DOHH2 (cell line): Measurements from ENCODE around the gene FMR1.

Experiments used
- H3F3A ChIP-seq: fragments of 200-600 bp; sonication (generic), shearing (Covaris generic); 2 replicates; pipeline ENCODE4 v1.6.0; 2016; ENCODE audit warnings: antibody characterized with exemption, mild to moderate bottlenecking; ENCODE audit not compliant: control insufficient read depth, insufficient read depth
- H3K27ac ChIP-seq: fragments of 200-600 bp; sonication (generic); 2 replicates; pipeline ENCODE4 v1.5.1; 2014; ENCODE audit warnings: low read depth, mild to moderate bottlenecking, low read length, moderate library complexity
- H3K27me3 ChIP-seq: fragments of 200-600 bp; sonication (generic); 2 replicates; pipeline ENCODE4 v1.6.1; 2014; ENCODE audit warnings: mild to moderate bottlenecking, low read length, mixed read lengths; ENCODE audit not compliant: control insufficient read depth
- H3K36me3 ChIP-seq: fragments of 200-600 bp; sonication (generic); 2 replicates; pipeline ENCODE4 v1.6.1; 2014; ENCODE audit warnings: mild to moderate bottlenecking, low read length, moderate library complexity, mixed read lengths; ENCODE audit not compliant: control insufficient read depth
- H3K4me1 ChIP-seq: fragments of 200-600 bp; sonication (generic); 2 replicates; pipeline ENCODE4 v1.6.1; 2014; ENCODE audit warnings: mild to moderate bottlenecking, low read length, mixed read lengths; ENCODE audit not compliant: control insufficient read depth
- H3K4me2 ChIP-seq: fragments of 200-600 bp; sonication (generic); 2 replicates; pipeline ENCODE4 v1.6.0; 2014; ENCODE audit warnings: mild to moderate bottlenecking, low read length, moderate library complexity
- H3K4me3 ChIP-seq: fragments of 200-600 bp; sonication (generic); 2 replicates; pipeline ENCODE4 v1.5.1; 2014; ENCODE audit warnings: mild to moderate bottlenecking, low read length, mixed read lengths
- H3K79me2 ChIP-seq: fragments of 200-600 bp; sonication (generic); 2 replicates; pipeline ENCODE4 v1.6.1; 2014; ENCODE audit warnings: mild to moderate bottlenecking, low read length, mixed read lengths; ENCODE audit not compliant: control insufficient read depth
- H3K9me2 ChIP-seq: fragments of 200-600 bp; sonication (generic); replicated peaks from 2 replicates; pipeline ENCODE4 v1.6.1; 2014; ENCODE audit warnings: mild to moderate bottlenecking, low read length, mixed read lengths; ENCODE audit not compliant: control insufficient read depth
- H3K9me3 ChIP-seq: fragments of 200-600 bp; sonication (generic); 2 replicates; pipeline ENCODE4 v1.6.1; 2014; ENCODE audit warnings: antibody characterized with exemption, low read length, mixed read lengths; ENCODE audit not compliant: control insufficient read depth, insufficient read depth
- H4K20me1 ChIP-seq: fragments of 200-600 bp; sonication (generic); 2 replicates; pipeline ENCODE4 v1.6.0; 2014; ENCODE audit warnings: low read depth, mild to moderate bottlenecking, antibody characterized with exemption, low read length, moderate library complexity; ENCODE audit not compliant: control insufficient read depth, insufficient read depth
- EZH2phosphoT487 ChIP-seq: fragments of 200-600 bp; sonication (generic); IDR thresholded peaks from 2 replicates; pipeline ENCODE4 v1.6.1; 2017; ENCODE audit warnings: borderline replicate concordance, mild to moderate bottlenecking, antibody characterized with exemption, low read length, moderate library complexity, mixed read lengths
- TF ChIP-seq, protein P1 (sequence below): fragments of 200-600 bp; sonication (generic); IDR thresholded peaks from one replicate; pipeline ENCODE4 v1.5.1; 2014; ENCODE audit warnings: antibody characterized with exemption, mild to moderate bottlenecking, low read depth, low read length; ENCODE audit not compliant: poor library complexity, severe bottlenecking

Gene FMR1

DNA sequence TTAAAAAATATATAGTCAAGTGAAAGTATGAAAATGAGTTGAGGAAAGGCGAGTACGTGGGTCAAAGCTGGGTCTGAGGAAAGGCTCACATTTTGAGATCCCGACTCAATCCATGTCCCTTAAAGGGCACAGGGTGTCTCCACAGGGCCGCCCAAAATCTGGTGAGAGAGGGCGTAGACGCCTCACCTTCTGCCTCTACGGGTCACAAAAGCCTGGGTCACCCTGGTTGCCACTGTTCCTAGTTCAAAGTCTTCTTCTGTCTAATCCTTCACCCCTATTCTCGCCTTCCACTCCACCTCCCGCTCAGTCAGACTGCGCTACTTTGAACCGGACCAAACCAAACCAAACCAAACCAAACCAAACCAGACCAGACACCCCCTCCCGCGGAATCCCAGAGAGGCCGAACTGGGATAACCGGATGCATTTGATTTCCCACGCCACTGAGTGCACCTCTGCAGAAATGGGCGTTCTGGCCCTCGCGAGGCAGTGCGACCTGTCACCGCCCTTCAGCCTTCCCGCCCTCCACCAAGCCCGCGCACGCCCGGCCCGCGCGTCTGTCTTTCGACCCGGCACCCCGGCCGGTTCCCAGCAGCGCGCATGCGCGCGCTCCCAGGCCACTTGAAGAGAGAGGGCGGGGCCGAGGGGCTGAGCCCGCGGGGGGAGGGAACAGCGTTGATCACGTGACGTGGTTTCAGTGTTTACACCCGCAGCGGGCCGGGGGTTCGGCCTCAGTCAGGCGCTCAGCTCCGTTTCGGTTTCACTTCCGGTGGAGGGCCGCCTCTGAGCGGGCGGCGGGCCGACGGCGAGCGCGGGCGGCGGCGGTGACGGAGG is at the start of gene FMR1:
TSS of gene FMR1 (plus strand) at position 728 of the 831 bp plus-strand sequence. CDS start 261 bp downstream, outside the sequence.
- no peaks in the 10 kb centered on the region for H3K9me3 ChIP-seq
- peak within 1 kb of the TSS; percentile 78 for H3K4me3 ChIP-seq
- peaks cover 32% of the 10 kb centered on the region for H3K4me1 ChIP-seq

DNA sequence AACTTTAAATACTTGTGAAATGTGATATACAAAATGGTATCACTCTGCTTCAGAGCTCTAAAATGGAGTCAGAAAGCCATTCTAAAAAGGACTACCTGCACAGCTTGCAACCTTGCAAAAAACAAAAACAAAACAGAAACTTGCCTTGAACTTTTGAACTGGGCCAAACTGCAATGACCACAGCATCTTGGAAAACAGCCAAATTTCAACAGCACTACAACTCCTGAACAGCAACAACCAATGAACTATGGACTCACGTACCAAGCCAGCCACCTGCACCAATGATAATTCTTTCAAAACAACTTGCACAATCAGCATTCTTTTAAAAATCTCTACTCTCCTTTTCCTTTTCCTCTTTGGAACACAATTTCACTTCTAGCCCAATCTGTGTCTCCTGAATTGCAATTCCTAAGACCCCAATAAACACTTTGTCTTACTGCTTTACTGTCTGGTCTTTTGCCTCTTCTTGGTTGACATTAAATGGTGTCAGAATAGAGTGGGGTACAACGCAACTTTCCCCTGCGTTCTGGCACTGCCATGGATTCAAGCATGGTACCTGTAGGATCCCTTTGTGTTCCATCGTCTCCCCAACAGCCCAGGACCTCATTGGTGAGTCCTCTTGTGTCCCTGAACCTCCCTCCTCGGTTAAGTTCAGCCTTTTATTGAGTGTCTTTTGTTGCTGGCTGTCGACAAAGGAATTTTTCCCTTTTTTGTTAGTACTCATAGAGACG is 35.7 kb upstream of the FMR1 start:
- Histone ChIP-seq H3K36me3 (no peaks in the 10 kb centered on the region), H3K27me3 (no peaks in the 10 kb centered on the region), H3K4me1 (no peaks in the 10 kb centered on the region), H3K9me2 (no peaks in the 10 kb centered on the region), H4K20me1 (no peaks in the 10 kb centered on the region), H3K27ac (no peak overlapping the region), H3K79me2 (no peaks in the 10 kb centered on the region), H3K9me3 (no peaks in the 10 kb centered on the region), H3F3A (no peaks in the 10 kb centered on the region), H3K4me3 (no peak overlapping the region), H3K4me2 (no peak overlapping the region)
- TF ChIP-seq, protein P1, sequence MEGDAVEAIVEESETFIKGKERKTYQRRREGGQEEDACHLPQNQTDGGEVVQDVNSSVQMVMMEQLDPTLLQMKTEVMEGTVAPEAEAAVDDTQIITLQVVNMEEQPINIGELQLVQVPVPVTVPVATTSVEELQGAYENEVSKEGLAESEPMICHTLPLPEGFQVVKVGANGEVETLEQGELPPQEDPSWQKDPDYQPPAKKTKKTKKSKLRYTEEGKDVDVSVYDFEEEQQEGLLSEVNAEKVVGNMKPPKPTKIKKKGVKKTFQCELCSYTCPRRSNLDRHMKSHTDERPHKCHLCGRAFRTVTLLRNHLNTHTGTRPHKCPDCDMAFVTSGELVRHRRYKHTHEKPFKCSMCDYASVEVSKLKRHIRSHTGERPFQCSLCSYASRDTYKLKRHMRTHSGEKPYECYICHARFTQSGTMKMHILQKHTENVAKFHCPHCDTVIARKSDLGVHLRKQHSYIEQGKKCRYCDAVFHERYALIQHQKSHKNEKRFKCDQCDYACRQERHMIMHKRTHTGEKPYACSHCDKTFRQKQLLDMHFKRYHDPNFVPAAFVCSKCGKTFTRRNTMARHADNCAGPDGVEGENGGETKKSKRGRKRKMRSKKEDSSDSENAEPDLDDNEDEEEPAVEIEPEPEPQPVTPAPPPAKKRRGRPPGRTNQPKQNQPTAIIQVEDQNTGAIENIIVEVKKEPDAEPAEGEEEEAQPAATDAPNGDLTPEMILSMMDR = no peak
- no peak for TF ChIP-seq EZH2phosphoT487

More for the DNA sequence above, at the start of gene FMR1:
- Histone ChIP-seq H3K79me2 (peaks cover 44% of the 10 kb centered on the region), H4K20me1 (0 out of 2 replicates have a peak, but pooled peaks cover 6% of the 10 kb centered on the region), H3K36me3 (no peaks in the 10 kb centered on the region), H3F3A (no peaks in the 10 kb centered on the region), H3K27me3 (no peaks in the 10 kb centered on the region), H3K9me2 (no peaks in the 10 kb centered on the region), H3K4me2 (peak within 1 kb of the TSS; percentile 79), H3K27ac (peak within 1 kb of the TSS; percentile 51)
- TF ChIP-seq, protein P1 = no peak
- no peak for TF ChIP-seq EZH2phosphoT487

DNA sequence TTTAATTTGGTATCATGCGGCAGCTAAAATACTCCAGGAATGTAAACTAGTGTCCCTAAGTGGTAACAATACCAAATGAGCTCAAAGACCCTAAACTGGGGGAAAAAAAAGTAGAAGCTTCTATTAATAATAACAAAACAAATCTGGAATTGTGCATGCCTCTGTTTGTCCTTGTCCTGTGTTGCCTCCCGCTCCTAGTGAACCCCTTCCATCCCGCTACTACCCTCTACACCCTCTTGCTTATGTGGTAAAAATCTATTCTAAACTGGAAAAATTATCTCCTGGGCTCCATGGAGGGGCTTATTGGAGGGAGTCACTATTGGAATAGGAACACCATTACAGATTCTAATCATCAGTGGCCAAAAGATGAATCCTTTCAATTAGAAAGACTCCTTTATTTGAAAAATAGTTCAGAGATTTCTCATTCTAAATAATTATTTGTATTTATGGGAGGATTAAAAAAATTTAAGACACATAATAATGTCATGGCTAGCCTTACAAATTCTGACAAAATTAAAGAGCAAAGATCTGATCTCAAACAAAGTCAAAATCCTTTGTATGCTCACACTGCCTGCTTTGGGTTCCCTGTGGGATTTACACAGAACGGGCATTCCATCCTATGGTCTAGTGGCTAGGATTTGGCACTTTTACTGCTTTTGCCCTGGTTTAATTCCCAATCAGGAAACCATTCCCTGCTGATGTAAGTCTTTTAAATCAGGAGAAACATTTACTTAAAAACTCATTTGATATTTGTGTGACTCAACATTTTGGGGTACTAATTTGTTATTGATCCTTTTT is 34.7 kb upstream of the FMR1 start:
- Histone ChIP-seq H3K36me3 (no peaks in the 10 kb centered on the region), H4K20me1 (no peaks in the 10 kb centered on the region), H3F3A (no peaks in the 10 kb centered on the region), H3K27me3 (no peaks in the 10 kb centered on the region), H3K4me1 (no peaks in the 10 kb centered on the region), H3K4me2 (no peak overlapping the region), H3K9me3 (no peaks in the 10 kb centered on the region), H3K4me3 (no peak overlapping the region), H3K79me2 (no peaks in the 10 kb centered on the region), H3K27ac (no peak overlapping the region), H3K9me2 (no peaks in the 10 kb centered on the region)
- no peak for TF ChIP-seq EZH2phosphoT487
- TF ChIP-seq, protein P1 = no peak
